HEK293T (cell line): Measurements from ENCODE around the gene HAUS1.
"Not testable (repeated sequence)": the region's sequence is repeated elsewhere in the genome, so short reads cannot be mapped to it uniquely, and the experiment has no call there.

Experiments
- CTCF ChIA-PET: fragments of 350-600 bp; formaldehyde crosslinking; extraction: SDS; loops from one replicate; lab custom pipeline; 2021; ENCODE audit warnings: antibody characterized with exemption, inconsistent platforms; lab: Yijun Ruan, JAX
- POLR2A ChIA-PET: fragments of 350-600 bp; formaldehyde crosslinking; extraction: SDS; loops from one replicate; lab custom pipeline; 2020; ENCODE audit warnings: antibody characterized with exemption, inconsistent platforms; lab: Yijun Ruan, JAX
- DNase-seq: peaks from one replicate; pipeline ENCODE4 v3.0.0; 2012; ENCODE audit warnings: mixed read lengths; ENCODE audit errors: extremely low spot score
- ARNT ChIP-seq: fragments of 450-650 bp; IDR thresholded peaks from 2 replicates; pipeline ENCODE4 v1.6.1; 2017; ENCODE audit warnings: mild to moderate bottlenecking
- BHLHE40 ChIP-seq: fragments of 450-650 bp; IDR thresholded peaks from 2 replicates; pipeline ENCODE4 v1.6.1; 2016; ENCODE audit warnings: mild to moderate bottlenecking, moderate library complexity, borderline replicate concordance
- CTBP1 ChIP-seq: fragments of 450-650 bp; IDR thresholded peaks from 2 replicates; pipeline ENCODE4 v1.6.1; 2016; ENCODE audit warnings: borderline replicate concordance
- ELF4 ChIP-seq: fragments of 450-650 bp; IDR thresholded peaks from 2 replicates; pipeline ENCODE4 v1.6.1; 2017; ENCODE audit warnings: antibody characterized with exemption
- FOXA1 ChIP-seq: fragments of 450-650 bp; IDR thresholded peaks from 2 replicates; pipeline ENCODE4 v1.6.1; 2016; ENCODE audit warnings: mild to moderate bottlenecking
- FOXK2 ChIP-seq: fragments of 450-650 bp; IDR thresholded peaks from 2 replicates; pipeline ENCODE4 v1.6.1; 2016; ENCODE audit warnings: mild to moderate bottlenecking
- FOXM1 ChIP-seq: fragments of 450-650 bp; IDR thresholded peaks from 2 replicates; pipeline ENCODE4 v1.6.1; 2017; ENCODE audit warnings: mild to moderate bottlenecking, borderline replicate concordance
- HDGF ChIP-seq: fragments of 450-650 bp; IDR thresholded peaks from 2 replicates; pipeline ENCODE4 v1.6.1; 2017; ENCODE audit warnings: antibody characterized with exemption, borderline replicate concordance
- L3MBTL2 ChIP-seq: fragments of 450-650 bp; conservative IDR thresholded peaks from 2 replicates; pipeline ENCODE4 v1.6.1; 2016; ENCODE audit warnings: mild to moderate bottlenecking
- LEF1 ChIP-seq: fragments of 450-650 bp; IDR thresholded peaks from 2 replicates; pipeline ENCODE4 v1.6.1; 2017; ENCODE audit warnings: mild to moderate bottlenecking, borderline replicate concordance
- NFRKB ChIP-seq: fragments of 450-650 bp; IDR thresholded peaks from 2 replicates; pipeline ENCODE4 v1.6.1; 2016; ENCODE audit warnings: mild to moderate bottlenecking, moderate library complexity
- SP1 ChIP-seq: fragments of 450-650 bp; IDR thresholded peaks from 2 replicates; pipeline ENCODE4 v1.6.1; 2017
- SUZ12 ChIP-seq: fragments of 450-650 bp; IDR thresholded peaks from 2 replicates; pipeline ENCODE4 v1.6.1; 2016; ENCODE audit warnings: mild to moderate bottlenecking
- TARDBP ChIP-seq: fragments of 450-650 bp; IDR thresholded peaks from 2 replicates; pipeline ENCODE4 v1.6.1; 2016
- ZNF384 ChIP-seq: fragments of 450-650 bp; IDR thresholded peaks from 2 replicates; pipeline ENCODE4 v1.6.1; 2016
- TF ChIP-seq, protein P1 (sequence below): fragments of 450-650 bp; IDR thresholded peaks from 2 replicates; pipeline ENCODE4 v1.6.1; 2016

HAUS1 gene

GRCh38 chr18:46130061-46130460, 25.9 kb downstream of the HAUS1 start:
- no peak for DNase-seq
- CTCF ChIA-PET = no interaction called here
- TF ChIP-seq BHLHE40 (no peak), ZNF384 (no peak), CTBP1 (no peak), L3MBTL2 (no peak), NFRKB (no peak)
- POLR2A ChIA-PET = no interaction called here

DNA sequence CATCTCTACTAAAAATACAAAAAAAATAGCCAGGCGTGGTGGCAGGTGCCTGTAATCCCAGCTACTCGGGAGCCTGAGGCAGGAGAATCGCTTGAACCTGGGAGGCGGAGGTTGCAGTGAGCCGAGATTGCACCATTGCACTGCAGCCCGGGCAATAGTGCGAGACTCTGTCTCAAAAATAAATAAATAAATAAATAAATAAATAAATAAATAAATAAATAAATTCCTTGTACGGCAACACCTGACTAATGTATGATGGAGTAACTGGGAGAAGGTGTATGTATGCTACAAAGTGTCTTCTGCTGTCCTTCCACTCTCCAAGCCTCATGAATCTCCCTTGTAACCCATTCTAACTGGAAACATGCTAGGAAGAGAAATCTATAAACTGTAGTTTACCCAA, 26.4 kb downstream of the HAUS1 start:
- DNase-seq, CTCF ChIA-PET, POLR2A ChIA-PET: not testable (repeated sequence)

GRCh38 chr18:46133534-46133933, 29.3 kb downstream of the HAUS1 start:
- ChIA-PET CTCF (no interaction called here), POLR2A (no interaction called here)
- TF ChIP-seq FOXK2 = no peak
- no peak for TF ChIP-seq BHLHE40
- TF ChIP-seq L3MBTL2 = no peak
- TF ChIP-seq SP1 = no peak
- no peak for TF ChIP-seq HDGF
- TF ChIP-seq SUZ12 = no peak
- no peak for TF ChIP-seq FOXM1
- no peak for TF ChIP-seq ZNF384
- TF ChIP-seq ARNT = no peak
- no peak for DNase-seq

GRCh38 chr18:46134920-46135675, 30.9 kb downstream of the HAUS1 start:
- CTCF ChIA-PET = no interaction called here
- no peak for DNase-seq
- POLR2A ChIA-PET = interaction anchor here (0.6 kb wide), 1 partner anchor 37 kb away, joined by 4 read pairs; no protein-coding TSS in a partner anchor
- TF ChIP-seq SP1 (no peak), HDGF (no peak), ARNT (no peak)

DNA sequence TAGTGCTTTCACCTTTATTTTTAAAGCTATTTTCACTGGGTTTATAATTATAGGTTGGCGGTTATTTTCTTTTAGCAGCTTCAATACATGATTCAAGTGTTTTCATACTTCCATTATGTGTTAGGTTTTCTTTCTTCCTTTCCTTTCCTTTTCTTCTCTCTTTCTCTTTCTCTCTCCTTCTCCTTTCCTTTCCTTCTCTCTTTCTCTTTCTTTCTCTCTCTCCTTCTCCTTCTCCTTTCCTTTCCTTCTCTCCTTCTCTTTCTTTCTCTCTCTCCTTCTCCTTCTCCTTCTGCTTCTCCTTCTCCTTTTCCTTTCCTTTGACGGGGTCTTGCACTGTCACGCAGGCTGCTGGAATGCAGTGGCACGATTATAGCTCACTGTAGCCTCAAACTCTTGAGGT, 36.0 kb downstream of the HAUS1 start:
- POLR2A ChIA-PET = no interaction called here
- TF ChIP-seq FOXA1 = no peak
- no peak for TF ChIP-seq TARDBP
- TF ChIP-seq ELF4 = no peak
- TF ChIP-seq LEF1 = no peak
- no peak for TF ChIP-seq ZNF384
- TF ChIP-seq SP1 = no peak
- TF ChIP-seq FOXM1 = no peak
- TF ChIP-seq FOXK2 = no peak
- TF ChIP-seq BHLHE40 = no peak
- no peak for TF ChIP-seq SUZ12
- TF ChIP-seq L3MBTL2 = no peak
- TF ChIP-seq CTBP1 = no peak
- no peak for TF ChIP-seq ARNT
- no peak for TF ChIP-seq NFRKB
- TF ChIP-seq, protein P1, sequence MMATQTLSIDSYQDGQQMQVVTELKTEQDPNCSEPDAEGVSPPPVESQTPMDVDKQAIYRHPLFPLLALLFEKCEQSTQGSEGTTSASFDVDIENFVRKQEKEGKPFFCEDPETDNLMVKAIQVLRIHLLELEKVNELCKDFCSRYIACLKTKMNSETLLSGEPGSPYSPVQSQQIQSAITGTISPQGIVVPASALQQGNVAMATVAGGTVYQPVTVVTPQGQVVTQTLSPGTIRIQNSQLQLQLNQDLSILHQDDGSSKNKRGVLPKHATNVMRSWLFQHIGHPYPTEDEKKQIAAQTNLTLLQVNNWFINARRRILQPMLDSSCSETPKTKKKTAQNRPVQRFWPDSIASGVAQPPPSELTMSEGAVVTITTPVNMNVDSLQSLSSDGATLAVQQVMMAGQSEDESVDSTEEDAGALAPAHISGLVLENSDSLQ = no peak
- no peak for TF ChIP-seq HDGF
- CTCF ChIA-PET = no interaction called here
- no peak for DNase-seq

- ChIA-PET POLR2A (no interaction called here), CTCF (no interaction called here)
- TF ChIP-seq ARNT = no peak
- no peak for TF ChIP-seq SUZ12
- TF ChIP-seq ELF4 = no peak
- no peak for TF ChIP-seq BHLHE40
- no peak for TF ChIP-seq LEF1
- TF ChIP-seq FOXK2 = no peak
- no peak for TF ChIP-seq SP1
- TF ChIP-seq HDGF = no peak
- TF ChIP-seq FOXM1 = no peak
- TF ChIP-seq, protein P1 = no peak
- no peak for TF ChIP-seq TARDBP
- no peak for TF ChIP-seq ZNF384
- TF ChIP-seq FOXA1 = no peak
- no peak for TF ChIP-seq CTBP1
- TF ChIP-seq NFRKB = no peak
- TF ChIP-seq L3MBTL2 = no peak
- DNase-seq = no peak
Measured at GRCh38 chr18:46141199-46141598, 37.0 kb downstream of the HAUS1 start.

- TF ChIP-seq CTBP1 (no peak), ZNF384 (no peak)
- TF ChIP-seq, protein P1 = 0 out of 2 replicates have a peak, but pooled peaks have one; percentile 22
- peak; percentile 46 for DNase-seq
- ChIA-PET POLR2A (no interaction called here), CTCF (interaction anchor here (0.7 to 1.2 kb wide), 3 partner anchors 64 to 509 kb away, joined by 3 to 4 read pairs (median 3); no protein-coding TSS in a partner anchor)
Measured at GRCh38 chr18:46148810-46149209, 44.6 kb downstream of the HAUS1 start.
